Adrenal gland (tissue), 12 donors: Measurements from ENCODE around the gene SP8. TPM values are rescaled to one million over a fixed set of nuclear protein-coding genes. Genes with fewer than 3 reads are reported as not detected.

ENCODE experiments used
- DNase-seq, 7 donors: peaks; one replicate each; pipeline ENCODE4 v3.0.0-alpha.2; 2019 to 2020
- H3K27ac ChIP-seq, 5 donors: fragments of 200-600 bp; sonication (generic) in 4 of 5; 1 replicate in 3 of 5; 2 replicates in 2 of 5; pipeline versions ENCODE4 v1.5.1 to v1.8.0; 2016 to 2020; ENCODE audit warnings: mild to moderate bottlenecking in 1 of 5
- H3K27me3 ChIP-seq: fragments of 200-600 bp; 2 replicates; pipeline ENCODE4 v1.8.0; 2021
- H3K36me3 ChIP-seq, 2 donors: fragments of 200-600 bp; replicated peaks in 1 of 2; 1 replicate in 1 of 2; 2 replicates in 1 of 2; pipeline versions ENCODE4 v1.5.1 to v1.8.0; 2018 to 2022
- H3K4me1 ChIP-seq, 2 donors: fragments of 200-600 bp; replicated peaks in 1 of 2; 1 replicate in 1 of 2; 2 replicates in 1 of 2; pipeline versions ENCODE4 v1.5.1 to v1.8.0; 2018 to 2021
- H3K4me3 ChIP-seq, 4 donors: fragments of 200-600 bp; sonication (generic) in 3 of 4; one replicate each; pipeline ENCODE4 v1.5.1; 2016 to 2018
- H3K9me3 ChIP-seq, 3 donors: fragments of 200-600 bp; sonication (generic) in 1 of 3; replicated peaks in 1 of 3; 1 replicate in 2 of 3; 2 replicates in 1 of 3; pipeline versions ENCODE4 v1.5.1 to v1.8.0; 2016 to 2021
- POLR2A ChIP-seq, 2 donors: fragments of 450-650 bp; IDR thresholded peaks; one replicate each; pipeline ENCODE4 v1.6.1; 2017; ENCODE audit warnings: antibody characterized with exemption in 2 of 2, mild to moderate bottlenecking in 2 of 2, moderate library complexity in 1 of 2
- WGBS, 4 donors: extraction: QIAGEN DNeasy Blood & Tissue Kit in 2 of 4; methylation state at CpG; one replicate each; pipeline versions ENCODE4 v1.1.5 to v1.1.7; 2013 to 2017; 5-methylcytosine and 5-hydroxymethylcytosine counted together
- intact Hi-C, 2 donors: fragments of 100-400 bp; cut with DNase I; formaldehyde crosslinking; loops; one replicate each; pipeline versions ENCODE4 v1.14.1 to v1.15.0; 2022 to 2023
- polyA plus RNA-seq, 3 donors: library from polyadenylated mRNA; stranded (reverse); fragments of 200-250 nt in 2 of 3; fragments of 350-450 nt in 1 of 3; fragmentation: Illumina TruSeq in 1 of 3; extraction: RNeasy Lipid Tissue Mini Kit (QIAGEN cat#74804) in 1 of 3; gene quantifications; one replicate each; pipeline ENCODE4 v1.2.3, GENCODE V29; 2013 to 2014
- total RNA-seq, 9 donors: library from RNA; depleted of rRNA in 4 of 9; stranded (reverse); fragments of >200 nt in 4 of 9; fragments of 120-200 nt in 1 of 9; fragmentation: NEBNext Ultra II Directional in 1 of 9; extraction: Animal tissue kit (Norgen Biotek cat#: 25700) in 1 of 9; gene quantifications; one replicate each; pipeline versions ENCODE4 v1.1.0 to v1.2.4, GENCODE V29; 2013 to 2023
- TF ChIP-seq, protein P1 (sequence below), 6 experiments: fragments of 450-650 bp in 4 of 6; fragments of 200-600 bp in 2 of 6; sonication (generic) in 1 of 6; IDR thresholded peaks; 1 replicate in 5 of 6; 2 replicates in 1 of 6; pipeline versions ENCODE4 v1.5.1 to v1.8.0; 2016 to 2021; ENCODE audit warnings: antibody characterized with exemption in 6 of 6, mild to moderate bottlenecking in 2 of 6, moderate library complexity in 1 of 6
- donor health status: healthy with polysubstance abuse.
- donor health status: Bipolar disorder and iron deficiency.
- donor health status: DM: yes; HTN: yes; CAD: no.
- donor health status: DM: no; HTN: no; CAD: no.
- donor health status: DM: no; HTN: no; CAD: no.
- donor health status: DM: yes; HTN: yes; CAD: no.

Gene SP8
- total and polyA plus RNA-seq, 12 donors, result not detected

DNA sequence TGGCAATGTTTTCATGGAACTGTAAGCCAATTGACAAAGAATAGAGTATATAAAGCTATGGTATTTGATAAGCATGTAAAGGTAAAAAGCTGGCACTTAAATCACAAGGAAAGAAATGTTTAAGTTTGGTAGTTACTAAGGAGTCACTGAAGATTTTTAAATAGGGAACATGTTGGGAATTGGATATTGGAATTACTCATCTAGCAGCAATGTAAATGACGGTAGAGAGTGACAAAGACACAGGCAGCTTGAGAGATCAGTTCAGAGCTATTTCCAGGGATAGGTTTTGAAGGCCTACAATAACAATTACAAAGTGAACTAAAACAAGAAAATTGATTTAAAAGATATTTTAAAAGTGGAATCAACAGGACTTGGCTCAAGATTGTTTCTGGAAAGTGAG is 36.8 kb downstream of the SP8 start:
- Histone ChIP-seq H3K27ac (no peak overlapping the region), H3K27me3 (no peaks in the 10 kb centered on the region), H3K9me3 (no peaks in the 10 kb centered on the region), H3K4me1 (no peaks in the 10 kb centered on the region), H3K4me3 (no peak overlapping the region), H3K36me3 (no peaks in the 10 kb centered on the region)
- WGBS, 4 donors, result 71 to 84% (median 80%) methylated on average over 1 of the region's 1 CpG
- intact Hi-C loops, result no loop called here
- TF ChIP-seq, protein P1, sequence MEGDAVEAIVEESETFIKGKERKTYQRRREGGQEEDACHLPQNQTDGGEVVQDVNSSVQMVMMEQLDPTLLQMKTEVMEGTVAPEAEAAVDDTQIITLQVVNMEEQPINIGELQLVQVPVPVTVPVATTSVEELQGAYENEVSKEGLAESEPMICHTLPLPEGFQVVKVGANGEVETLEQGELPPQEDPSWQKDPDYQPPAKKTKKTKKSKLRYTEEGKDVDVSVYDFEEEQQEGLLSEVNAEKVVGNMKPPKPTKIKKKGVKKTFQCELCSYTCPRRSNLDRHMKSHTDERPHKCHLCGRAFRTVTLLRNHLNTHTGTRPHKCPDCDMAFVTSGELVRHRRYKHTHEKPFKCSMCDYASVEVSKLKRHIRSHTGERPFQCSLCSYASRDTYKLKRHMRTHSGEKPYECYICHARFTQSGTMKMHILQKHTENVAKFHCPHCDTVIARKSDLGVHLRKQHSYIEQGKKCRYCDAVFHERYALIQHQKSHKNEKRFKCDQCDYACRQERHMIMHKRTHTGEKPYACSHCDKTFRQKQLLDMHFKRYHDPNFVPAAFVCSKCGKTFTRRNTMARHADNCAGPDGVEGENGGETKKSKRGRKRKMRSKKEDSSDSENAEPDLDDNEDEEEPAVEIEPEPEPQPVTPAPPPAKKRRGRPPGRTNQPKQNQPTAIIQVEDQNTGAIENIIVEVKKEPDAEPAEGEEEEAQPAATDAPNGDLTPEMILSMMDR (IDR thresholded peaks at IDR 0.05), result no peak
- no peak for TF ChIP-seq POLR2A (IDR thresholded peaks at IDR 0.05)
- DNase-seq, result no peak

- TF ChIP-seq POLR2A (IDR thresholded peaks at IDR 0.05), result no peak
- TF ChIP-seq, protein P1 (IDR thresholded peaks at IDR 0.05), result no peak
- Histone ChIP-seq H3K36me3 (no peaks in the 10 kb centered on the region), H3K4me3 (no peak overlapping the region), H3K4me1 (no peaks in the 10 kb centered on the region), H3K27ac (no peak overlapping the region), H3K9me3 (no peaks in the 10 kb centered on the region), H3K27me3 (no peaks in the 10 kb centered on the region)
- DNase-seq, result no peak
- intact Hi-C loops, result no loop called here
- 89 to 97% (median 93%) methylated on average over 1 of the region's 1 CpG for WGBS, 4 donors
These were observed 37.8 kb downstream of the SP8 start for GRCh38 chr7:20748853-20749252.

DNA sequence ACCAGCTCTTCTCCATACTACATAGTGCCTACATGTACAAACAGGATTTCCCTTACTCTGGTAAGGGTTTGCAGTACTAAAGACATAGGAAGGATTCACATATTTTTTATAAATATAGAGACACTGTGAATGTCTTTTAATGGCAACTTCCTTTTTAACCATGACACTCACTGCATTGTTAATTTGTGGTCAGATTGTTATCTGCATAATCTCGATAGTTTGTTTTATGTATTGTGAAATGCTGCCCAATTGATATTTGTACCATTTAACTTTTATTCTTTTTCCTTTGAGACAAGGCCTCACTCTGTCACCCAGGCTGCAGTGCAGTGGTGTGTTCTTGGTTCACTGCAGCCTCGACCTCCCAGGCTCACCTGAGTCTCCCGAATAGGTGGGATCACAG is 39.7 kb downstream of the SP8 start:
- WGBS, 4 donors, result 52 to 74% (median 70%) methylated on average over 3 of the region's 3 CpGs
- no peak overlapping the region for H3K27ac ChIP-seq
- H3K4me1 ChIP-seq, result no peaks in the 10 kb centered on the region
- no peaks in the 10 kb centered on the region for H3K36me3 ChIP-seq
- TF ChIP-seq, protein P1 (IDR thresholded peaks at IDR 0.05), result no peak
- TF ChIP-seq POLR2A (IDR thresholded peaks at IDR 0.05), result no peak
- H3K4me3 ChIP-seq, result no peak overlapping the region
- no peaks in the 10 kb centered on the region for H3K9me3 ChIP-seq
- intact Hi-C loops, result no loop called here
- no peak for DNase-seq
- H3K27me3 ChIP-seq, result no peaks in the 10 kb centered on the region

GRCh38 chr7:20745702-20746101 is 41.0 kb downstream of the SP8 start:
- H3K9me3 ChIP-seq, result no peaks in the 10 kb centered on the region
- no peaks in the 10 kb centered on the region for H3K27me3 ChIP-seq
- intact Hi-C loops, result no loop called here
- no peak for DNase-seq
- no peak overlapping the region for H3K4me3 ChIP-seq
- H3K27ac ChIP-seq, result no peak overlapping the region
- WGBS, 4 donors, result 71 to 77% (median 75%) methylated on average over 7 of the region's 7 CpGs
- H3K36me3 ChIP-seq, result no peaks in the 10 kb centered on the region
- H3K4me1 ChIP-seq, result no peaks in the 10 kb centered on the region
- no peak for TF ChIP-seq POLR2A (IDR thresholded peaks at IDR 0.05)
- TF ChIP-seq, protein P1 (IDR thresholded peaks at IDR 0.05), result no peak
